NCI-H345 treated with DMSO at 0.1 percent for 48 hours (cell line): ENCODE measurements around the gene HCFC1R1.

Experiments
- DNase-seq: peaks from one replicate; lab custom pipeline; 2025; ENCODE audit not compliant: unreplicated experiment; lab: John Stamatoyannopoulos, UW

HCFC1R1 gene

GRCh38 chr16:2979669-2980226 is 44.0 kb downstream of the HCFC1R1 start:
- no peak for DNase-seq

GRCh38 chr16:2977440-2977839 is 46.3 kb downstream of the HCFC1R1 start:
- peak; percentile 65 for DNase-seq

GRCh38 chr16:2976673-2977072 is 47.1 kb downstream of the HCFC1R1 start:
- DNase-seq: no peak

GRCh38 chr16:2976201-2976600 is 47.5 kb downstream of the HCFC1R1 start:
- no peak for DNase-seq

GRCh38 chr16:2975161-2975795 is 48.5 kb downstream of the HCFC1R1 start:
- DNase-seq: no peak

- DNase-seq: no peak
Measured at GRCh38 chr16:2974319-2975056, 49.3 kb downstream of the HCFC1R1 start.

GRCh38 chr16:2973605-2974318 is 50.0 kb downstream of the HCFC1R1 start:
- no peak for DNase-seq

GRCh38 chr16:2973093-2973492 is 50.6 kb downstream of the HCFC1R1 start:
- no peak for DNase-seq
